SH-SY5Y (cell line): Measurements from ENCODE around the gene OPA3.

ENCODE experiments used
- GATA2 ChIP-seq: IDR thresholded peaks from 2 replicates; pipeline ENCODE4 v1.6.1; 2011; ENCODE audit warnings: mild to moderate bottlenecking, low read depth, low read length
- GATA3 ChIP-seq: IDR thresholded peaks from 2 replicates; pipeline ENCODE4 v1.6.1; 2011; ENCODE audit warnings: low read depth, mild to moderate bottlenecking, low read length, moderate library complexity

DNA sequence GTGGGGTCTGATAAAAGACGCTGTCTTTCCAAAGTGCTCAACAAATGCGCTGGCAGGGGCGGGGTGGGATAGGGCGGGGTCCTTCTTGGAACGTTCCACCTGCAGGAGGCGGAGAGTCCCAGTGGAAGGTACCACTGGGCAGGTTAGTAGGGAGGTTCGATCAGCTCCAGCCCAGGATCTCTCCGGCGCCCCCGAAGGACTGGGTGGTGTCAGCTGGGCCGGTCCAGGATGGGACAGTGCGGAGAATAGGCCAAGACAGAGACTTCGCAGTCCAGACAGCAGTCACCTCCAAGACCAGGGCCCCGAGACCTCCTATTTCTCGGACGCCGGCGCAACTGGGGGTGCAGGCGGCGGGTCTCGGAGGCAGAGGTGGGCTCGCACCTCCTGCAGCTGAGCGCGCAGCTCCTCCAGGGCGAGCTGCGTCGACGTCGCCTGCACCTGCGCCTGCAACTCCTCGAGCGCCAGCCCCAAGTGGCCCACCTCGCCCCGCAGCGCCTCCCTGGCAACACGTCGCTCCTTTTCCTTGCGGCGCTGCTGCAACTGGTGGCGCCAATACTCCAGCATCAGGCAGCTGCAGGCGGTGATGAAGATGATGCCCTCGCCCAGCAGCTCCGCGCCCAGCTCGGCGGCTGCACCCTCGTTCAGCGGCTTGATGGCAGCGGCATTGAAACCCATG, 55.7 kb downstream of the OPA3 start:
- no peak for TF ChIP-seq GATA2
- no peak for TF ChIP-seq GATA3
